ENCODE measurements around the gene SLC5A10.
"Not testable (repeated sequence)": the region's sequence is repeated elsewhere in the genome, so short reads cannot be mapped to it uniquely, and the experiment has no call there.

The SLC5A10 gene

GRCh38 chr17:19043032-19043431, 91.1 kb downstream of the SLC5A10 start:
- not testable (repeated sequence) for DNase-seq (ENCODE audit: low spot score)

DNA sequence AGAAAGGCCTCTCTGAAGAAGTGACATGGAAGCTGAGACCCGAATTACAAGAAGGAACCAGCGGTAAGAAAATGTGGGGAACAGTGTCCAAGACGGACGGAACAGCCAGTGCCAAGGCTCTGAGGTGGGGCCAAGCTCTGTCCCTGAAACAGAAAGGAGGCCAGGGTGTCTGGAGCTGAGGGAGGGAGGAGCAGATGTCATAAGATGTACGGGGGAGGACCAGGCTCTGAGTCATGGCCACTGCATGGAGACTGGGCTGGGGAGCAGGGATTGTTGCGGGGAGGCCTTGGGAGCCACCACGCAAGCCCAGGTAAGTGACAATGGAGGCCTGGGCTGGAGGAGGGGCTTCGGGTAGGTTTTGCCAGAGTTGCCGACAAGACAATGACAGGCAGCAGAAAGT, 92.7 kb downstream of the SLC5A10 start:
- not testable (repeated sequence) for DNase-seq (ENCODE audit: low spot score)

- not testable (repeated sequence) for DNase-seq (ENCODE audit: low spot score)
These were observed 94.9 kb downstream of the SLC5A10 start, which contains the start of gene GRAP for GRCh38 chr17:19046782-19047375. Gene GRAP (minus strand): TSS chr17:19046957. CDS start chr17:19046926, 31 bp downstream.

DNA sequence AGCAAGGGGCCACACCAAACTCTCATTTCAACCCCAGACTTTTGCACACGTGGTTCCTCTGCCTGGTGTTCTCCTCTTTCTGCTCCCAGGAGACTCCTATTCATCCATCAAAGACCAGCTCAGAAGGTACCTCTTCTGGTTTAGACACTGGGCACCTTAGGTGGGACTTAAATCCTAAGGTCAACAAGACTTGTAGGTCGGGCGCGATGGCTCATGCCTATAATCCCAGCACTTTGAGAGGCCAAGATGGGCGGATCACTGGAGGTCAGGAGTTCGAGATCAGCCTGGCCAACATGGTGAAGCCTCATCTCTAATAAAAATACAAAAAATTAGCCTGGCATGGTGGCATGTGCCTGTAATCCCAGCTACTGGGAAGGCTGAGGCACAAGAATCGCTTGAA, 95.5 kb downstream of the SLC5A10 start:
- DNase-seq (ENCODE audit: low spot score): not testable (repeated sequence)

GRCh38 chr17:19048826-19049225, 96.9 kb downstream of the SLC5A10 start:
- not testable (repeated sequence) for DNase-seq (ENCODE audit: low spot score)

DNA sequence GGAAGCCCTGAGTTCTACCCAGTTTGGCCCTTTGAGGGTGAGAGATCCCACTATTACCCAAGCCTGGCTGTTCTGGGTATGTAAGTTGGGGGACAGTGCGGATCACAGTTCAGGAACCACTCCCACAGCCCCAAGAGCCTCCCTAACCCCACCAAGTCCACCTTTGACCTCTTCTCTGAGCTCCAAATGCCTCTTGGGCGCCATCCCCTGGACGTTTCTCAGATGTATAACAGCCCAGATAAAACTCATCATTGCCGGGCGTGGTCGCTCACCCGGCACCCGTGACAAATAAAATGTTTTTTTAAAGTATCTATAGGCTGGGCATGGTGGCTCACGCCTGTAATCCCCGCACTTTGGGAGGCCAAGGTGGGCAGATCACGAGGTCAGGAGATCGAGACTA, 103.5 kb downstream of the SLC5A10 start:
- not testable (repeated sequence) for DNase-seq (ENCODE audit: low spot score)

DNA sequence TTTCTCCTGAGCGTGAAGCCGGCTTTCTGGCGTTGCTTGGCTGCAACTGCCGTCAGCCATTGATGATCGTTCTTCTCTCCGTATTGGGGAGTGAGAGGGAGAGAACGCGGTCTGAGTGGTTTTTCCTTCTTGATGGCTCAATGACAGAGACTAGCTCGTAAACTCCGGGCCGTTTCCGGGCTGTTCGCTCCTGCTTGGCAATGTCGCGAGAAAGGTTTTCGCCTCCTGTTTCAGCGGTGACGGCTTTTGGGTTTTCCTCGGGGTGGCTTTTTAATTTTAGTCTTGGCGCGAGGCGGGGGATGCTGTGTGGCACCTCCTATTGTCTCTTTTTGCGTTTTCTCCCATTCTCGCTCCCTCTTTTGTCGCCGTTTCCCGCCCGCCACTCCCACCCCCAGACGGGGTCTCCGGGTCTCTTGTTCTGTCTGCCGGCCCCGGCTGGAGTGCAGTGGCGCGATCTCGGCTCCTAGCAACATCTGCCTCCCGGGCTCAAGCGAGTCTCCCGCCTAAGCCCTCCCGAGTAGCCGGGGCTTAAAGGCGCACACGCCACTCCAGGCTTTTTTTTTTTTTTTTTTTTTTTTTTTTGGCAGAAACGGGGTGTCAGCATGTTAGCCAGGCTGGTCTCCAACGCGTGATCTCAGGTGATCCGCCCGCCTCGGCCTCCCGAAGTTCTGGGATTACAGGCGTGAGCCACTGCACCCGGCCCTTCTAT, 110.2 kb downstream of the SLC5A10 start:
- not testable (repeated sequence) for DNase-seq (ENCODE audit: low spot score)

GRCh38 chr17:19062718-19063325, 110.9 kb downstream of the SLC5A10 start:
- DNase-seq (ENCODE audit: low spot score): not testable (repeated sequence)

- DNase-seq (ENCODE audit: low spot score): not testable (repeated sequence)
These were observed 111.5 kb downstream of the SLC5A10 start for GRCh38 chr17:19063326-19063956.

- not testable (repeated sequence) for DNase-seq (ENCODE audit: low spot score)
These were observed 112.4 kb downstream of the SLC5A10 start for GRCh38 chr17:19064378-19064777.

GRCh38 chr17:19070318-19071168, 118.6 kb downstream of the SLC5A10 start:
- not testable (repeated sequence) for DNase-seq (ENCODE audit: low spot score)
